GM12891 (cell line): ENCODE measurements around the gene NCAM1.

Experiments
- POLR2A ChIP-seq: IDR thresholded peaks from 2 replicates; pipeline ENCODE4 v1.6.1; 2011; ENCODE audit warnings: low read depth, low read length, control low read depth
- POLR2AphosphoS5 ChIP-seq: IDR thresholded peaks from 2 replicates; pipeline ENCODE4 v1.6.1; 2011; ENCODE audit warnings: low read depth, low read length, control low read depth
- TAF1 ChIP-seq: IDR thresholded peaks from 2 replicates; pipeline ENCODE4 v1.6.1; 2011; ENCODE audit warnings: low read depth, low read length, control low read depth

DNA sequence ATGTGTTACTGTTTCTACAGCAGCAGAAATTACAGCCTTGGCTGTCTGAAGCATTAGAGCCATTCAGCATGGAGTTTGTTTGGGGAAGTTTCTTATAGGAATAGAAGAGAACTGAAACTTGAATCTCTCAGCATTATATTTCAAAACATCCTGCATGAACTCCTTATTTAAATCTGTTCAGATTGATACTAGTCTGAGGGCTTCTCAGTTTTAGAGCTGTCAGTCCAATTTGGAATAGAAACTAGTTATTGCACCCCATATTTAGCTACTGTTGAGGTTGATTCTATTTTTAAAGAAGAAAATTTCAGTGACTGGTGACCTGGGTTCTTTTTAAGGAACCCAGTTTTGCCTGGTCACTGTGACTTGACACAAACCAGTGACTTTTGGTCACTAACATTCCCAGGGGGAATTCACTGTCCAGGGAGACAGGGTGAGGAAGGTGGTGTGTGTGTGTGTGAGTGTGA is 227.2 kb downstream of the NCAM1 start:
- no peak for TF ChIP-seq POLR2AphosphoS5
- TF ChIP-seq POLR2A: no peak
- no peak for TF ChIP-seq TAF1
